GM21529 (cell line): Measurements from ENCODE around the gene CDC42SE2.

Source experiments
- ATAC-seq: cut with Tn5 transposase; IDR thresholded peaks from one replicate; pipeline ENCODE4 v1.9.1; 2021; ENCODE audit not compliant: unreplicated experiment

Gene CDC42SE2

DNA sequence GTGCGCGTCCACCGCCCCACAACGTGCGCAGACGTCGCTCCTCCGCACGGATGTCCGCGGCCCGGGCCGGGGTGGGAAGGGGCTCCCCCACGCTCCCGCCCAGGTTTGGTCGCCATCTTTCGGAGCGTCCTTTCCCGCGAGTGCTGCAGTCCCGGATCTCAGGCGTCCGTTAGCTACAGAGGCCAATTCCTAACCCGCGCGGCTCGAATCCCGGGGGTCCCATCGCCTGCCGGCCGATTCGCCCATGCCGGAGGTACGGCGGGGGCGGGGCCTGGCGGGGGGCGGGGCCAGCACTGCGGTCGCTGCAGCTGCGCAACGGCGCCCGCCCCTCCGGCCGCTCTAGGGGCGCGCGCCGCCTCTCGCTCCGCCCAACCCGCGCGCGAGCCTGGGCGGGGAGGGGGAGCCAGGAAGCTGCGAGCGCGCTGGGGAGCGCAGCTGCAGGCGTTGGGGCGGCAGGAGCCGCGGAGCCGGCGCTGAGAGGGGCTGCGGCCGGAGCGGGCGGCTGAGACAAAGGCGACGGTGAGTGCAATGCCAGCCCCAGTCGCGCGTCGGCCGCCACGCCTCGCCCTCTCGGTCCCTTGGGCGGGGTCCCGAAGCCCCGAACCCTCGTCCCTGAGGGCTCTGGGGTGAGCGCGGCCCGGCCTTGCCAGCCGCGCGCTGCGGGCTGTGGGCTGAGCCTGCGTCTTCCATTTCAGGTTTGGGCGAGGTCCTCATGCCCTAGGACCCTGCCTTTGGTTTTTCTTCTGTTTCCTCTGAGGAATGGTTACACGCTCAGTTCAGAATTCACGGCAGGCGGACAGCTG is at the start of gene CDC42SE2:
CDC42SE2 (plus strand) TSS at position 406 of the 803 bp plus-strand sequence. CDS start 95,441 bp downstream, outside the sequence.
- ATAC-seq: peak; percentile 80

DNA sequence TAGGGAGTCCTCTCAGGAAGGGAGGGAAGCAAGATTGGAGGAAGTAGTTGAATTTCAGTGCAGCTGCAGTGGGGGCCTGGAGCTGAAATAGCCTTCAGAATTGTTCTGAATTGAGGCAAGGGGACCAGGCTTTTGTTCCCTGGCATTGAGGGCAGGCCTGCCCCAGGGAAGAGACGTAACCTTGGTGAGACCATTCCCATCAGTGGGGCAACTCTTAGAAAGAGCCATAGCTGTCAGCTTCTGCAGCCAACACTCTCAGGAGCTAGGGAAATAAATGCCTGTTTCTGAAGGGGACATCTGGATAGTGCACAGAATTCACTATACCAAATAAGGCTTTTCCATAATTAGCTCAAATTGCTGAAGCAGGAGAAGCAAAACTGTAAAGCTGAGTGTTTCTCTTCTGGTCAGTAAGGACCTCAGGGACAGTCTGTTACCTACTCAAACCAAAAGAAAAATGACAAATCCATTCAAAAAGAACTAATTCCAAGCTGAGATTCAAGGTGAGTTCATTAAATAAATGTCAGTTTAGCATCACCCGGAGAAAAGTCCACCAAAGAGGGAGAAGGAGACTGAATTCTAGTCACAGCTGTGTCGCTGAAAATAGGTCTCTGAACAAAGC is 49.1 kb upstream of the CDC42SE2 start:
- ATAC-seq: no peak

DNA sequence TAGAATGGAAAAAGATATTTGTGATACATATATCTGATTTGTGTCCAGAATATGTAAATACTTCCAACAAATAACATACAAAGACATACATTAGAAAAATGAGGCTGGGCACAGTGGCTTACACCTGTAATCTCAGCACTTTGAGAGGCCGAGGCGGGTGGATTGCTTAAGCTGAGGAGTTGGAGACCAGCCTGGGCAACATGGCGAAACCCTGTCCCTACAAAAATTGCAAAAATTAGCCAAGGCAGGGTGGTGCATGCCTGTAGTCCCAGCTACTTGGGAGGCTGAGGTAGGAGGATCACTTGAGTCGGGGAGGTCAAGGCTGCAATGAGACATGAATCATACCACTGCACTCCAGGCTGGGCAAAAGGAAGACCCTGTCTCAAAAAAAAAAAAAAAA is 46.1 kb upstream of the CDC42SE2 start:
- no peak for ATAC-seq

GRCh38 chr5:131218392-131218791 is 45.5 kb upstream of the CDC42SE2 start:
- ATAC-seq: no peak

DNA sequence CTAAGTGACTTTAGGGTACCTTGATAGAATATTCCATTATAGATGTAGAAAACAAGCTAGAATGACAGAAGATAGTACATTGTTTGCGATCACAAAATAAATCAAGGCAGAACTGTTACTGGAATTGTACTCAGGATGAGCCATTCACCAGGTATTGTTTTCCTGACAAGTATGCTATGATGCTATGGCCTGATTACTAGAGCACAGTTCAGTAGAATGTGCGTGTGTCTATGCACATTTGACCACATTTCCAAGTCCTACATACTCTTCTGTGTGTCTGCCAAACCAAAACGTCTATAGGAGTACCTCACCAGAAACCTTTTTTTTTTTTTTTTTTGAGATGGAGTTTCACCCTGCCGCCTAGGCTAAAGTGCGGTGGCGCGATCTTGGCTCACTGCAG is 43.3 kb upstream of the CDC42SE2 start:
- ATAC-seq: no peak

GRCh38 chr5:131221008-131221703 is 42.7 kb upstream of the CDC42SE2 start:
- no peak for ATAC-seq

DNA sequence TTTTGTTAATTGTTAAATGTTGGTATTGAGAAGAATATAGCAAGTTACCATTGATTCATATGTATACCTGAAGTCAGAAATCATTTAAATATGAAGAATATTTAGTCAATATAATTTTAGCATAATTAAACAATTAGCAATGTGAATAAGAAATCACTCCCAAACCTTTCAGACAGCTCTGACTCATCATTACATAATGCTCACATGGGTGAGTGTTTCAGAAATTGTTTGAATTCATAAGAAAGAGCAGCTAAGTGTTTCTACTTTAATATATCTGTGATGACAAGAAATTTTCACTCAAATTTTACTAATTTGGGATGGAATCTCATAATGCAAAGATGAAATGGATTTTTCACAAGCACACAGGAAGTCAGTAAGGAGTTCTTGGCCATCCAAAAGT is 42.0 kb upstream of the CDC42SE2 start:
- no peak for ATAC-seq

- no peak for ATAC-seq
Observed at GRCh38 chr5:131222731-131223130, 41.1 kb upstream of the CDC42SE2 start.

GRCh38 chr5:131223751-131224386 is 40.0 kb upstream of the CDC42SE2 start:
- no peak for ATAC-seq

GRCh38 chr5:131224387-131225201 is 39.3 kb upstream of the CDC42SE2 start:
- peak; percentile 83 for ATAC-seq

- ATAC-seq: no peak
Observed at GRCh38 chr5:131225282-131225974, 38.4 kb upstream of the CDC42SE2 start.

GRCh38 chr5:131226899-131227298 is 37.0 kb upstream of the CDC42SE2 start:
- no peak for ATAC-seq

- ATAC-seq: no peak
Observed at GRCh38 chr5:131228646-131229045, 35.2 kb upstream of the CDC42SE2 start.

DNA sequence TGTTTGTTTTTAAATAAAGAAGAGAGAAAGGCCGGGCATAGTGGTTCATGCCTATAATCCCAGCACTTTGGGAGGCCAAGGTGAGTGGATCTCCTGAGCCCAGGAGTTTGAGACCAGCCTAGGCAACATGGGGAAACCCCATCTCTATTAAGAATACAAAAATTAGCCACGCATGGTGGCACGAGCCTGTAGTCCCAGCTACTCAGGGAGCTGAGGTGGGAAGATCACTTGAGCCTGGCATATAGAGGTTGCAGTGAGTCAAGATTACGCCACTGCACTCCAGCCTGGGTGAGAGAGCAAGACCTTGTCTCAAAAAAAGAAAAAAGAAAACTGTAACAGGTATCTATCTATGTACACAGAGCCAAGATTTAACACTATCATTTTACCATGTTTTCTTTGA is 34.2 kb upstream of the CDC42SE2 start:
- ATAC-seq: no peak

DNA sequence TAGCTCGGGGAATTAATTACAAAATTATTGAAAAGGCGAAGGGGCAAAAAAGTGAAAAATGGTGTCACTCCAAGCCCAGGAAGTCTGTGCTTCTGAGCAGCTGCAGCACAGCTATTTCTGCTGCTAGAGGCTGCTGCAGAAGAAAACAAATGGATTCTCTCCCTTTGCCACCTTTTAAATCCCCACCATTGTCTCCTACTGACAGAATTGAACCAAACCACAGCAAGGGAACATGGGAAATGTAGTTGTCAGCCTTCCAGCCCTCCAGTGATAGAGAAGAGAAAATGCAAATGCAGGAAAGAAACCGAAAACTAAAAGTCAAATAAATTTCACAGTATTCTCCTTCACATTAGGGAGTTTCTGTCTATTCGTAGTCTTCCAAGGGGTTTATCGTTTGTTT is 33.4 kb upstream of the CDC42SE2 start:
- peak; percentile 83 for ATAC-seq

GRCh38 chr5:131239686-131240085 is 24.2 kb upstream of the CDC42SE2 start:
- ATAC-seq: no peak

- ATAC-seq: peak; percentile 43
Observed at GRCh38 chr5:131242728-131243255, 21.1 kb upstream of the CDC42SE2 start.

- ATAC-seq: no peak
Observed at GRCh38 chr5:131245312-131245711, 18.5 kb upstream of the CDC42SE2 start.

DNA sequence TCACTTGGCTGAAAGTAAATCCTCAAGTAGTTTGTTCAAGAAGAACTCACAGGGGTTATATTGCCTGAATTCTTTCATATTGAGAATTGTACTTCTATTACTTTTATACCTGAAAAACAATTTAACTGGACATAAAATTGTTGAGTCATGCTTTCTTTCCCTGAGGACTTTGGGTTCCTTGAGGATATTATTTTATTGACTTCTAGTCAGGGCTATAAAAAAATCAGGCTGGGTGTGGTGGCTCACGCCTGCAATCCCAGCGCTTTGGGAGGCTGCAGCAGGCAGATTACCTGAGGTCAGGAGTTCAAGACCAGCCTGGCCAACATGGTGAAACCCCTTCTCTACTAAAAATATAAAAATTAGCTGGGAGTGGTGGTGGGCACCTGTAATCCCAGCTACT is 17.9 kb upstream of the CDC42SE2 start:
- ATAC-seq: no peak

DNA sequence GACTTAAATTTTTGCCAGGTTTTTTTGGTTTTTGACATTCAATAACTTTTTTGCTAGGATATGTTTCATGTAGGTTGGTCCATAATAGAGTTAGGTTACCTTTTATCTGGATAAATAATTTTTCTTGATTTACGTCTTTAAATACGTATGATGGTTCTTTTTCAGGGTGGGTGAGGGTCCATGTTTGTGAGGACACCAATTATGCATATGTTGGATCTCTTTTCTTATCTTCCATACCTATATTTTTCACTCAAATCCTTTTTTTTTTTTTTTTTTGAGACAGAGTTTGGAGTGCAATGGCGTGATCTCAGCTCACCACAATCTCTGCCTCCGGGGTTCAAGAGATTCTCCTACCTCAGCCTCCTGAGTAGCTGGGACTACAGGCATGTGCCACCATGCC is 17.3 kb upstream of the CDC42SE2 start:
- ATAC-seq: no peak
